Natural killer cell treated with Interleukin-12 subunit alpha and Interleukin-12 subunit beta and Interleukin-15 and Interleukin-18, amount 100 ng/mL, for 72 hours (primary cell): ENCODE results near the gene CTU2. TPM values are rescaled to one million over a fixed set of nuclear protein-coding genes. Genes with fewer than 3 reads are reported as not detected.

Experiments used
- ATAC-seq, 2 donors: fragments of 150-1000 bp; cut with Tn5 transposase in 1 of 2; sonication (Bioruptor Pico), chemical (Tn5 transposase) in 1 of 2; 2 replicates each; pipeline ENCODE4 v1.10.0; 2021
- DNase-seq: peaks from one replicate; pipeline ENCODE4 v3.0.0; 2022; ENCODE audit warnings: low spot score
- H3K27ac Mint-ChIP-seq, 2 donors: 1 replicate in 1 of 2; 2 replicates in 1 of 2; pipeline ENCODE4 v1.8.0; 2022; ENCODE audit warnings: mixed read lengths in 2 of 2, mild to moderate bottlenecking in 1 of 2, moderate library complexity in 1 of 2
- H3K27me3 Mint-ChIP-seq, 2 donors: 1 replicate in 1 of 2; 2 replicates in 1 of 2; pipeline ENCODE4 v1.8.0; 2022; ENCODE audit warnings: mixed read lengths in 2 of 2
- H3K36me3 Mint-ChIP-seq: one replicate; pipeline ENCODE4 v1.8.0; 2022; ENCODE audit warnings: mixed read lengths
- H3K4me1 Mint-ChIP-seq, 2 donors: 1 replicate in 1 of 2; 2 replicates in 1 of 2; pipeline ENCODE4 v1.8.0; 2022; ENCODE audit warnings: low read depth in 2 of 2, mixed read lengths in 2 of 2, mild to moderate bottlenecking in 1 of 2
- H3K4me3 Mint-ChIP-seq: one replicate; pipeline ENCODE4 v1.8.0; 2022; ENCODE audit warnings: mixed read lengths
- H3K9me3 Mint-ChIP-seq: 2 replicates; pipeline ENCODE4 v1.8.0; 2022; ENCODE audit warnings: mixed read lengths
- total RNA-seq, 2 donors: library from RNA; stranded (reverse); gene quantifications; one replicate each; pipeline ENCODE4 v1.2.3, GENCODE V29; 2022

The CTU2 gene
- total RNA-seq, 2 donors from 2014 or later: 39.0 to 80.4 TPM

- peaks cover 0 to 3% of the 10 kb centered on the region in 2 donors for H3K4me1 Mint-ChIP-seq
- no peaks in the 10 kb centered on the region for H3K27me3 Mint-ChIP-seq
- DNase-seq (no peak), ATAC-seq (no peak)
- H3K36me3 Mint-ChIP-seq: no peaks in the 10 kb centered on the region
- no peak overlapping the region for H3K4me3 Mint-ChIP-seq
- H3K27ac Mint-ChIP-seq: no peak overlapping the region
- H3K9me3 Mint-ChIP-seq: no peaks in the 10 kb centered on the region
These were observed 32.1 kb downstream of the CTU2 start for GRCh38 chr16:88738151-88739084.

DNA sequence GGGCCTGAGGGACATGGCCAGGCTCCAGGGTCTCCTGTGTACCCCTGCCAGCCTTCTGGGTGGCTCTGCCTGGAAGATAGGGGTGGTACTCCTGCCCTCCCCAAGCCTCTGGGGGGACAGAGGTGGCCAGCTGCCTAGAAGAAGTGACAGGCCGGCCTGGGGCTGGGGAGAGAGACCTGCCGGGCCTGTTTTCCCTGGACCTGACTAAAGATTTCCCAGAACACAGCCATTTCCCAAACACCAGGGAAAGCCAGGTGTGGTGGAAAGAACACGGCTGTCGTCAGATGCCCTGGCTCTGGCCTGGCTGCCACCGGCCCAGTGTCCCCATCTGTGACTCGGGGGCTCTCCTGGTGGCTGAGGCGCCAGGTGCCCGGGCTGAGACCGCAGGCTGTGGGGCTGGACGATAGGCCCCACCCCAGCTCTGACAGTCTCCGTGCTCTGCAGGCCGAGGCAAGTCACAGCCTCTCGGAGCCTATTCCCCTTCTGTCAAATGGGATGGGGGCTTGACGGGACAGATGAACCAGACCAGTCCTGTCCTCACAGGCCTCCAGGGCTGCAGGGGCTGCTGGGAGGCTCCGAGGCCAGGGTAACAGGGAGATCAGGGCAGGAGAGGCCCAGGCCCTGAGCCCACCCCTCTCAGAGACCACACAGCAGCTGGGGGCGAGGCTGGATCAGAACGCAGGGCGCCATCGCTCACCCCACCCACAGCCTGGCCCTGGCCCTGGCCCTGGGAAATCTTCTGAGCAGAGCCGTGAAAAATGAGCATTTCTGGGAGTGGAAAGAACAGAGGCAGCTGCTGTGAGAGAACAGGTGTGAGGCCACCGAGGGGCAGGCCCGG, 33.1 kb downstream of the CTU2 start:
- peaks cover 0 to 3% of the 10 kb centered on the region in 2 donors for H3K4me1 Mint-ChIP-seq
- no peaks in the 10 kb centered on the region for H3K36me3 Mint-ChIP-seq
- H3K9me3 Mint-ChIP-seq: no peaks in the 10 kb centered on the region
- no peaks in the 10 kb centered on the region for H3K27me3 Mint-ChIP-seq
- H3K4me3 Mint-ChIP-seq: no peak overlapping the region
- no peak overlapping the region for H3K27ac Mint-ChIP-seq
- no peak for DNase-seq
- ATAC-seq: no peak

DNA sequence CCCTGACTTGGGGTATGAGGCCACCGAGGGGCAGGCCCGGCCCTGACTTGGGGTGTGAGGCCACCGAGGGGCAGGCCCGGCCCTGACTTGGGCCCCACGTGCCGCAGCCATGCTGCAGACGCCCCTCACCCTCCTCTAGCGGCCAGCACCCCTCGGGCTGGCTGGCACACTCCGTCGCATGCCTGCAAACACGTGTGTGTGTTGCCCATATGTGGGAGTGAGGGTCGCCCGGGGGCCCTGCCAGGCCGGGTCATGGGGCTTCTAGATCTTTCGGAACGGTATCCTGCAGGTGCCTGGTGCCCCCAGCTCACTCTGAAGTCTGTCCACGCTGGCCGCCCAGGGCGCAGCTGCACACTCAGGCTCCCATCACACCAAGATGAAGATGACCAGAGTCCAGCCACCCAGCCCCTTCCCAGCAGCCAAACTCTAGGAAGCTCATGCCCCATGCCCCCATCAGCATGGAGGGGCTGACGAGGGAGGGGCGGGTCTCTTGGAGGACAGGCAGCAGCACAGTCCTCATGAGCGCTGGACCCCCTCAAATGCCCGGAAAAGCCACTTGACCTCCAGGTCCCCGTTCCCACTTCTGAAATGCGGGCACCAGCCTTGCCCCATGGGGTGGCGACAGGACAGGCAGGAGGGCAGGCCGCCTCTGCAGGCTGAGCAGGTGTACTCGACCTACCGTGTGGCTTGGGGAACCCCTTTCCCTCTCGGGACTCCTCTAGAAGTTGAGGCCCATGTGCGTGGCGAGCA, 33.8 kb downstream of the CTU2 start:
- H3K27ac Mint-ChIP-seq: no peak overlapping the region
- H3K4me3 Mint-ChIP-seq: no peak overlapping the region

GRCh38 chr16:88740727-88741055, 34.4 kb downstream of the CTU2 start:
- Mint-ChIP-seq H3K4me1 (peaks cover under 1 to 3% of the 10 kb centered on the region in 2 donors), H3K27ac (no peak overlapping the region), H3K27me3 (no peaks in the 10 kb centered on the region), H3K4me3 (no peak overlapping the region), H3K36me3 (no peaks in the 10 kb centered on the region), H3K9me3 (no peaks in the 10 kb centered on the region)
- DNase-seq: no peak
- ATAC-seq: no peak

More for the DNA sequence above, 33.8 kb downstream of the CTU2 start:
- no peak for DNase-seq
- Mint-ChIP-seq H3K27me3 (no peaks in the 10 kb centered on the region), H3K9me3 (no peaks in the 10 kb centered on the region), H3K4me1 (peaks cover 0 to 3% of the 10 kb centered on the region in 2 donors), H3K36me3 (no peaks in the 10 kb centered on the region)
- ATAC-seq: no peak

DNA sequence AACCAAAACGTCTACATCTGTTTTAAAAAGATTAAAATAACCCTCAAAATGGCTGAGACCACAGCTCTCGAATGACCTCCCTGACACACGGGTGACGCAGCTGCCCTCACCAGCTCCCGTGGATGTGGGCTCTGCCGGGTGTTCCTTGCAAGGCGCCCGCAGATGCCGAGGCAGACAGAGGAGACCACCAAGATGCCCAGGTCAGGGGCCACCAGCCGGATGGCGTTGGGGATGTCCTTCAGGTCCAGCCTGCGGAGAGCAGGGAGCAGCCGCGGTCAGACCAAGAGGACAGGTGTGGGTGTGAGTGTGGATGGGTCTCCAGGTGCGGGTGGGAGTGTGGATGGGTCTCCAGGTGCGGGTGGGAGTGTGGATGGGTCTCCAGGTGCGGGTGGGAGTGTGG, 35.1 kb downstream of the CTU2 start:
- H3K4me3 Mint-ChIP-seq: no peak overlapping the region
- H3K27me3 Mint-ChIP-seq: no peaks in the 10 kb centered on the region
- no peak overlapping the region for H3K27ac Mint-ChIP-seq
- H3K36me3 Mint-ChIP-seq: no peaks in the 10 kb centered on the region
- DNase-seq: no peak
- ATAC-seq: no peak
- peaks cover 5 to 7% of the 10 kb centered on the region in 2 donors for H3K4me1 Mint-ChIP-seq
- no peaks in the 10 kb centered on the region for H3K9me3 Mint-ChIP-seq

GRCh38 chr16:88742896-88743605, 36.7 kb downstream of the CTU2 start:
- Mint-ChIP-seq H3K4me1 (peaks cover 5 to 9% of the 10 kb centered on the region in 2 donors), H3K27me3 (no peaks in the 10 kb centered on the region), H3K4me3 (no peak overlapping the region), H3K36me3 (no peaks in the 10 kb centered on the region), H3K27ac (no peak overlapping the region), H3K9me3 (no peaks in the 10 kb centered on the region)
- ATAC-seq (no peak), DNase-seq (no peak)

- Mint-ChIP-seq H3K27ac (no peak overlapping the region), H3K4me1 (peaks cover 5 to 6% of the 10 kb centered on the region in 2 donors), H3K27me3 (no peaks in the 10 kb centered on the region), H3K4me3 (no peak overlapping the region), H3K36me3 (no peaks in the 10 kb centered on the region), H3K9me3 (no peaks in the 10 kb centered on the region)
- ATAC-seq (peak in 1 of 2 donors; percentile 54), DNase-seq (peak; percentile 78)
These were observed 37.6 kb downstream of the CTU2 start for GRCh38 chr16:88743693-88744576.

GRCh38 chr16:88744577-88745521, 38.5 kb downstream of the CTU2 start:
- no peak overlapping the region for H3K27ac Mint-ChIP-seq
- no peak for ATAC-seq
- no peak for DNase-seq
- peaks cover 5 to 6% of the 10 kb centered on the region in 2 donors for H3K4me1 Mint-ChIP-seq
- H3K27me3 Mint-ChIP-seq: no peaks in the 10 kb centered on the region
- H3K4me3 Mint-ChIP-seq: no peak overlapping the region
- no peaks in the 10 kb centered on the region for H3K36me3 Mint-ChIP-seq
- no peaks in the 10 kb centered on the region for H3K9me3 Mint-ChIP-seq

GRCh38 chr16:88746506-88746905, 40.2 kb downstream of the CTU2 start:
- H3K4me1 Mint-ChIP-seq: peaks cover 5 to 6% of the 10 kb centered on the region in 2 donors
- H3K9me3 Mint-ChIP-seq: no peaks in the 10 kb centered on the region
- H3K4me3 Mint-ChIP-seq: no peak overlapping the region
- ATAC-seq: no peak
- H3K36me3 Mint-ChIP-seq: no peaks in the 10 kb centered on the region
- no peak overlapping the region for H3K27ac Mint-ChIP-seq
- no peak for DNase-seq
- H3K27me3 Mint-ChIP-seq: no peaks in the 10 kb centered on the region

DNA sequence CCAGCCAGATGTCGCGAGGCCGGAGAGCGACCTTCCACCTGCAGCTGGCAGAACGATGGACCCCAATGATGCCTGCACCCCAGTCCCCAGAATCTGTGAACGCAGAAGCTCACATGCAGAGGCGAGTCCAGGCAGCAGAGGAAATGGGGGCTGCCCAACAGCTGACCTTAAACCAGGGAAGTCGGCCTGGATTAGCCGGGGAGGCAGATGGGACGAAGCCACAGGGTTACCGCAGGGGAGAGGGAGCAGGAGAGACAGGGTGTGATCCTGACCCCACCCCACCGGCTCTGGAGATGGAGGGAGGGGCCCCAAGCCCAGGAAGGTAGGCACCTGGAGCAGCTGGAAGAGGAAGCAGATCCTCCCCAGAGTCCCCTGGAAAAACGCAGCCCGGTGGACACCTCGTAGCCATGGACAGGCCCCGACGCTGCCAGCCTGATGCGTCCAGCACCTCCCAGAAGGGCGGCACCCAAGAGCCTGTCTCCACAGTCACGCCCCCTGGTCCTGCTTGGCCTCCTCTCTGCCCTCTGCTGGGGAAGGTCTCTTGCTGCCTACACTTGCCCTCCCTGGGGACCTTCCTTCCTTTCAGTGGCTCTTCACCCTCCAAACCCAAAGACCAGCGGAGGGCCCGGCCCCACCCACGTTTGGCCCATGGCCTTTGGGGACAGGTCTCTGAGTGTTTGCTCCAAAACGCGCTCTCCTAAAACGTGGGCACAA, 41.4 kb downstream of the CTU2 start:
- no peaks in the 10 kb centered on the region for H3K36me3 Mint-ChIP-seq
- no peaks in the 10 kb centered on the region for H3K9me3 Mint-ChIP-seq
- peak in 1 of 2 donors; percentile 52 for ATAC-seq
- no peaks in the 10 kb centered on the region for H3K27me3 Mint-ChIP-seq
- H3K4me1 Mint-ChIP-seq: peaks cover 5 to 8% of the 10 kb centered on the region in 2 donors
- DNase-seq: no peak
- H3K4me3 Mint-ChIP-seq: no peak overlapping the region
- peak overlapping the region in 1 of 2 donors; percentile 51 for H3K27ac Mint-ChIP-seq

DNA sequence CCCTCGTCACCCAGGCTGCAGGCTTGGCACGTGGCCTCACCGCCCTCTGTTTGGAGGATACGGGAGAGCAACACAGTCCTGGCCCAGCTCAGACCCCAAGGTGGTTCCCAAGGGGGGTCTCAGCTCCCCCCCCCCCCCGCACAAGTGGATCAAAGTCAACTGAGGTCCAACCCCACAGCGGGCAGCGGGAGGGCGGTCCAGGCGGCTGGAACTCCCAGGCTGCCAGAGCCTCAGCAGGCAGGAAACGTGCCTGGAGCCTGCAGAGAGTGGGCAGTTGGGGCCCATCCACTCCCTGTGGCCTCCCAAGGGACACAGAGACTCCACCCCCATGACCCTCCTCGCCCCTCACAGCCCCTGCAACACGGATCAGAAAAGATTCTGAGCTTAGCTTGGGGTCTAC, 42.1 kb downstream of the CTU2 start:
- no peaks in the 10 kb centered on the region for H3K27me3 Mint-ChIP-seq
- DNase-seq (no peak), ATAC-seq (no peak)
- no peak overlapping the region for H3K4me3 Mint-ChIP-seq
- peaks cover 5 to 9% of the 10 kb centered on the region in 2 donors for H3K4me1 Mint-ChIP-seq
- peak overlapping the region in 1 of 2 donors; percentile 51 for H3K27ac Mint-ChIP-seq
- H3K36me3 Mint-ChIP-seq: no peaks in the 10 kb centered on the region
- no peaks in the 10 kb centered on the region for H3K9me3 Mint-ChIP-seq
